Panc1 (cell line): ENCODE measurements around the gene PTPRO. TPM values are rescaled to one million over a fixed set of nuclear protein-coding genes. Genes with fewer than 3 reads are reported as not detected.

ENCODE experiments used
- ATAC-seq: fragments of 200-7000 bp; cut with Tn5 transposase; 2 replicates; pipeline ENCODE4 v1.9.1; 2020; ENCODE audit warnings: mild to moderate bottlenecking, moderate library complexity
- BruUV-seq: library from RNA; stranded (reverse); fragments of 400-500 nt; replicated peaks from 2 replicates; lab custom pipeline; 2021; lab: Mats Ljungman, UMichigan
- CTCF ChIA-PET: fragments of 300-600 bp; sonication (Branson Sonifier 250); formaldehyde crosslinking; loops from one replicate; lab custom pipeline; 2022; ENCODE audit warnings: antibody characterized with exemption; lab: Charles Lee
- POLR2A ChIA-PET: fragments of 300-600 bp; sonication (Branson Sonifier 250); formaldehyde crosslinking; loops from one replicate; lab custom pipeline; 2022; ENCODE audit warnings: antibody characterized with exemption; lab: Charles Lee
- DNase-seq: peaks from one replicate; pipeline ENCODE4 v3.0.0-alpha.2; 2010; ENCODE audit warnings: low read depth, low spot score
- H3K27ac ChIP-seq: 2 replicates; pipeline ENCODE4 v1.5.1; 2011; ENCODE audit warnings: mild to moderate bottlenecking, low read length, inconsistent platforms
- H3K27me3 ChIP-seq: fragments of 200-500 bp; sonication (Bioruptor generic); 2 replicates; pipeline ENCODE4 v1.6.0; 2014; ENCODE audit warnings: low read length, inconsistent platforms; ENCODE audit not compliant: control insufficient read depth, insufficient read depth
- H3K36me3 ChIP-seq: fragments of 200-500 bp; sonication (Bioruptor generic); 2 replicates; pipeline ENCODE4 v1.5.1; 2014; ENCODE audit warnings: inconsistent platforms, mild to moderate bottlenecking, low read length, moderate library complexity; ENCODE audit not compliant: control insufficient read depth, insufficient read depth
- H3K4me1 ChIP-seq: 2 replicates; pipeline ENCODE4 v1.5.1; 2011; ENCODE audit warnings: inconsistent platforms, mild to moderate bottlenecking, low read length, moderate library complexity; ENCODE audit not compliant: control insufficient read depth, insufficient read depth
- H3K4me3 ChIP-seq, 2 experiments: 2 replicates each; pipeline ENCODE4 v1.5.1; 2011 to 2012; ENCODE audit warnings: low read depth in 2 of 2, low read length in 2 of 2, mild to moderate bottlenecking in 2 of 2, inconsistent platforms in 1 of 2, moderate library complexity in 1 of 2
- H3K9me3 ChIP-seq: fragments of 200-500 bp; sonication (Bioruptor generic); 2 replicates; pipeline ENCODE4 v1.5.1; 2014; ENCODE audit warnings: low read depth, mild to moderate bottlenecking, inconsistent platforms, low read length, moderate library complexity; ENCODE audit not compliant: control insufficient read depth, insufficient read depth
- CTCF ChIP-seq: fragments of 450-650 bp; IDR thresholded peaks from 2 replicates; pipeline ENCODE4 v1.5.1; 2017; ENCODE audit warnings: mild to moderate bottlenecking
- POLR2AphosphoS5 ChIP-seq: IDR thresholded peaks from 2 replicates; pipeline ENCODE4 v1.6.1; 2012; ENCODE audit warnings: mild to moderate bottlenecking, low read depth, low read length, moderate library complexity
- REST ChIP-seq, 2 experiments: IDR thresholded peaks; 2 replicates each; pipeline ENCODE4 v1.6.1; 2011 to 2012; ENCODE audit warnings: low read depth in 2 of 2, control low read depth in 1 of 2, low read length in 1 of 2, mild to moderate bottlenecking in 1 of 2, moderate library complexity in 1 of 2; ENCODE audit not compliant: insufficient read depth in 1 of 2
- SIN3A ChIP-seq: IDR thresholded peaks from 2 replicates; pipeline ENCODE4 v1.6.1; 2012; ENCODE audit warnings: low read depth, mild to moderate bottlenecking, low read length, moderate library complexity, borderline replicate concordance; ENCODE audit not compliant: insufficient read depth
- TCF7L2 ChIP-seq: IDR thresholded peaks from 2 replicates; pipeline ENCODE4 v1.6.1; 2011; ENCODE audit warnings: mild to moderate bottlenecking, low read depth, low read length, inconsistent platforms
- in situ Hi-C: cut with HindIII; loops from 2 replicates; pipeline ENCODE4 v1.10.0; 2016; ENCODE audit warnings: low sequenced_read_pairs, low pct_unique_long_range_greater_than_20kb
- intact Hi-C: fragments of 100-400 bp; cut with micrococcal nuclease; formaldehyde crosslinking; loops from one replicate; pipeline ENCODE4 v1.10.0; 2022; ENCODE audit not compliant: unreplicated experiment
- total RNA-seq: library from RNA; stranded (reverse); gene quantifications from one replicate; pipeline ENCODE4 v1.2.1, GENCODE V29; 2021; ENCODE audit not compliant: unreplicated experiment

PTPRO gene
- total RNA-seq, 1 experiment from 2014 or later, result not detected

GRCh38 chr12:15547063-15547462 lies 224.8 kb downstream of the PTPRO start:
- intact Hi-C loops, result no loop called here
- Histone ChIP-seq H3K27ac (no peak overlapping the region), H3K4me1 (no peaks in the 10 kb centered on the region), H3K9me3 (no peaks in the 10 kb centered on the region), H3K4me3 (no peak overlapping the region), H3K27me3 (no peaks in the 10 kb centered on the region), H3K36me3 (no peaks in the 10 kb centered on the region)
- no peak for TF ChIP-seq SIN3A
- TF ChIP-seq TCF7L2, result no peak
- no peak for TF ChIP-seq POLR2AphosphoS5
- no peak for TF ChIP-seq REST (IDR thresholded peaks at IDR 0.05; ENCODE audit: insufficient read depth in 1 of 2, low read depth in 2 of 2, low read length in 1 of 2)
- TF ChIP-seq CTCF, result no peak
- in situ Hi-C loops, result no loop called here
- ChIA-PET POLR2A (interaction anchor here (0.6 kb wide), 1 partner anchor 946 kb away, joined by 7 read pairs; no protein-coding TSS in a partner anchor), CTCF (no interaction called here)
- ATAC-seq (no peak), DNase-seq (no peak)
- no TSS peak for BruUV-seq

GRCh38 chr12:15547691-15548090 lies 225.4 kb downstream of the PTPRO start:
- TF ChIP-seq REST (IDR thresholded peaks at IDR 0.05; ENCODE audit: insufficient read depth in 1 of 2, low read depth in 2 of 2, low read length in 1 of 2), result no peak
- no peak for TF ChIP-seq POLR2AphosphoS5
- no peak for TF ChIP-seq TCF7L2
- intact Hi-C loops, result no loop called here
- no peaks in the 10 kb centered on the region for H3K36me3 ChIP-seq
- POLR2A ChIA-PET, result no interaction called here
- H3K4me1 ChIP-seq, result no peaks in the 10 kb centered on the region
- no peaks in the 10 kb centered on the region for H3K27me3 ChIP-seq
- no peaks in the 10 kb centered on the region for H3K9me3 ChIP-seq
- ATAC-seq (no peak), DNase-seq (no peak)
- CTCF ChIA-PET, result no interaction called here
- in situ Hi-C loops, result no loop called here
- H3K4me3 ChIP-seq, result no peak overlapping the region
- no peak overlapping the region for H3K27ac ChIP-seq
- BruUV-seq, result no TSS peak
